Stimulated activated CD8-positive, alpha-beta memory T cell treated with anti-CD3 and anti-CD28 coated beads, Interleukin-12 subunit alpha, Interleukin-12 subunit beta, amount 100 ng/mL, for 24 hours (primary cell): ENCODE results near the gene PDS5B.

Experiments
- DNase-seq: peaks from one replicate; pipeline ENCODE4 v3.0.0-alpha.2; 2020; ENCODE audit errors: extremely low read depth

PDS5B gene

DNA sequence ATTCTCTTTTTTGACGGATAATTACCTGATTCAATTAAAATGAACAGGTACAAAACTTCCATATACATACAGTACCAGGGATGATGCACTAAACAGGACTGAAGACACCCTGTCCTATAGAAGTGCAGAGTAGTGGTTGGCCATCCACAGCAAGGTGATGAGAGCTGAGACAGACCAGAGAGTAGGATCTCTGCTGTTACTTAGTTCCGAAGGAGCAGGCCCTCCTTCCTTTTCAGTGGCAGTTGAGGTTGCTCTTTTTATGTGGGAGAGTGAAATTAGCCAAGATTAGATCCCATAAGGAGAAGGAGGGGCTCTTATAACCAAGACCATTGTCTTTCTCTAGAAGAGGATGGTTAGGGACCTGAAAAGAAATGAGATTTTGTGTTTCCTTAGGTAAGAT is 4.0 kb downstream of the PDS5B start:
- no peak for DNase-seq

DNA sequence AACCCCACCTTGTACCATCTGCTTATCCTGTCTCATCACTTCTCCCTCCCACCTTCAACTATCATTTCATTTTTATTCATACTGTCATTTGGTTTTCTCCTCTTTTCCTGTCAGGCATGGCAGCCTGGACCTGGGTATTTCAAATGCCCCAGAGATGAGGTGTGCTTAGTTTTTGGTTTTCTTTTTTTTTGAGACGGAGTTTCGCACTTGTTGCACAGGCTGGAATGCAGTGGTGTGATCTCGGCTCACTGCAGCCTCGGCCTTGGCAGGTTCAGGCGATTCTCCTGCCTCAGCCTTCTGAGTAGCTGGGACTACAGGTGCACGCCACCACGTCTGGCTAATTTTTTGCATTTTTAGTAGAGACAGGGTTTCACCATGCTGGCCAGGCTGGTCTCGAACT is 5.8 kb downstream of the PDS5B start:
- no peak for DNase-seq

- DNase-seq = no peak
These were observed 8.0 kb downstream of the PDS5B start for GRCh38 chr13:32594157-32594738.

DNA sequence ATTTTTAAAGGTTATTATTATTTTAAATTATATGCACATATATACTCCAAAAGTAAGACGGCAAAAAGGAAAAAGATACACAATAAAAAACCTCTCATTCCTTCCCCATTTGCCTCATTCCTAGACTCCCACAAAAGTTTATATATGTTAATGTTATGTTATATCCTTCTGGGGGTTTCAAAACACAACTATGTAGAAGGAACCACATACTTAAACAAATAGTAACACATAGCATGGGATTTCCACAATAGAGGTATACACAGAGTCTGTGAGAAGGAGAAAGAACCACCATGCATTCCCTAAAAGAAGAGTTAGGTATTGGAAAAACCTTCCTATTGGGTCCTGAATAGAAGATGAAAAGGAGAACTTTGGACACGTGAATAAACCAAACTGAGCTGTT is 9.1 kb downstream of the PDS5B start:
- no peak for DNase-seq

- no peak for DNase-seq
These were observed 14.6 kb downstream of the PDS5B start for GRCh38 chr13:32600890-32601289.

DNA sequence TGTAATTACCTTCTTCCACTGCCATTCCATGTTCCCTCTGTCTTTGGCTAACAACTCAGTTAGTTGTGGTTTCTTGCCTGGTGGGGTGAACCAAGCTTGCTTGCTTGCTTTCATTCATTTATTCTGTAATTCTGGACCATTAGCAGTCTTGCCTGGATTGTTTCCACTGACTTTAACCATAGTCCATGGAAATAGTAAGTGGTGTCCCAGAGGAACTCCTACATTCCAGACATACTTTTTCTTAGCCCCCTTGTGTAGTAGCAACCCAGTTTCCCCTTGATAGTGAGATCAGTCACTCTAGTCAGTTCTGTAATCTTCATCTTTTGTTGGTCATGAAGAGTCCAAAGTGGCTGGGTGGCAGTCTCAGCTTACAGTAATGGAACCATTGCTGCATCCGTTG is 23.2 kb downstream of the PDS5B start:
- no peak for DNase-seq

- no peak for DNase-seq
These were observed 24.3 kb downstream of the PDS5B start for GRCh38 chr13:32610538-32610937.

DNA sequence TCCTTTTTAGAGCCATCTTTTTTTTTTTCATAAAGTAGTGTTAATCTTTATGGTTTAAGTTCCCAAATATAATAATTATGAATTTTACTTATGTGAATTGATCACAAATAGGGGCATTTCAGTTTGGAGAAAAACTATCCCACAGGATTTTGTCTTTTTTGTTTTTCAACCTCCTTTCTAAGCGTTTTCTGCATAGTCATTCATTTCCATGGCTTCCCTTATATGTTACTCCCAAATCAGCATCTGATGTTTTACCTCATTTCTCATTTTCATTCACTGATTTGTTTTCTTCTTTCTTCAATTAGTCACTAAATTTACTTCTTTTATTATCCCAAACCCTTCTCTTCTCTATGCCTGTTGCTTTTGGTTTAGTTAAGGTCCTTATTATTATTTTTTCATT is 24.7 kb downstream of the PDS5B start:
- no peak for DNase-seq

- DNase-seq = no peak
These were observed 30.7 kb downstream of the PDS5B start for GRCh38 chr13:32616883-32617511.

GRCh38 chr13:32622827-32623226 is 36.6 kb downstream of the PDS5B start:
- DNase-seq = no peak

- DNase-seq = no peak
These were observed 38.2 kb downstream of the PDS5B start for GRCh38 chr13:32624441-32624840.

- no peak for DNase-seq
These were observed 41.5 kb downstream of the PDS5B start for GRCh38 chr13:32627793-32628192.

DNA sequence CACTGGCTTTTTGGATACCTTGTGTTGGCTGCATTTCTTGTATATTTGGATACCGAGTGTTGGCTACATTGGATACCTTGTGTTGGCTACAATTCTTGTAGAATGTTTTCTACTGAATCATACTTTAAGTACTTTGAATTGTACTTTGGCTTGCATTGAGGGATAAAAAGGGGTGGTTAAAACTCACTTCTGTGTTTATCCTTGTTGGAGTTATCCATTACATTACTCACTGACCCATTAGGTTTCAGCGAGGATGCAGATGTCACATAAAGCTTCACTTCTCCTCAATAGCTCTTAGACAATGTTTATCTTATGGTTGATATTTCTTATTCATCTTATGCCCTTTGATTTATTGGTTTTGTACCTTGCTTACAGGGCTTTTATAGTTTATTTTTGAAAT is 43.1 kb downstream of the PDS5B start:
- DNase-seq = no peak

DNA sequence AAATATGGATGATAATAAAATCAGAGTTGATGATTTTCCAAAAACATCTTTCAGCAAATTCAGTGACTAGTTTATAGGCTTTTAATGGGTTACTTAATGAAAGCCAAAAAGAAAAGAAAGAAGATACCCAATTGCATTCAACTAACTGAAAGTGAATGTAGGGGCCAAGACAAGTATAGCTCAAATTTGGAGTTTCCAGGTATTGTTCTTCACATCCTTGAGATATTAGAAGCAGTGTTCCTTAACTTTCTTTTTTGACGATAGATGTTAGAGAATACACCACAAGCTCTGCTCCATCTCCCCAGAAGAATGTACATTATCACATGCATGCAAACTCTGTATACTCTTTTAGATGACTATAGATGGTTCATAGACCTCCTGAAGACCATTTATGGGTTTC is 43.6 kb downstream of the PDS5B start:
- no peak for DNase-seq

- DNase-seq = no peak
These were observed 46.2 kb downstream of the PDS5B start for GRCh38 chr13:32632343-32632909.

DNA sequence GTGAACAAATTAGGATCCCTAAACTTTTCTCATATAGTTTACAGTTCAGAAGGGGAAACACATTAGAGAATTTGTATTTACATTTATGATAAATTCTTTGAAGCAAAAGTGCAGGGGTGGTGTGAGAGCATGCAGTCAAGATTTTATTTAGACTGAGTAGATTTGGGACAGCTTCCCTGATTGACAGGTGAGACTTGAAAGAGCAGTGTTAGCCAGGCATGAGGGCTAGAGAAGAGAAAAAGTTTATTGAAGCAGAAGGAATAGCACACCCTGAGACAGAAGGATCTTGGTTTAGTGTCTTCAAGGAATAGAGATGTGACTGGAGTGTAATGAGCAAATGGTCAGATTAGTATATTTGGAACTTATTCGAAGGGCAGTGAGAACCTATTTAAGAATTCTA is 50.5 kb downstream of the PDS5B start:
- DNase-seq = no peak

- DNase-seq = no peak
These were observed 52.5 kb downstream of the PDS5B start for GRCh38 chr13:32638739-32639138.

- no peak for DNase-seq
These were observed 53.4 kb downstream of the PDS5B start for GRCh38 chr13:32639502-32640105.

GRCh38 chr13:32642316-32642715 is 56.1 kb downstream of the PDS5B start:
- no peak for DNase-seq

DNA sequence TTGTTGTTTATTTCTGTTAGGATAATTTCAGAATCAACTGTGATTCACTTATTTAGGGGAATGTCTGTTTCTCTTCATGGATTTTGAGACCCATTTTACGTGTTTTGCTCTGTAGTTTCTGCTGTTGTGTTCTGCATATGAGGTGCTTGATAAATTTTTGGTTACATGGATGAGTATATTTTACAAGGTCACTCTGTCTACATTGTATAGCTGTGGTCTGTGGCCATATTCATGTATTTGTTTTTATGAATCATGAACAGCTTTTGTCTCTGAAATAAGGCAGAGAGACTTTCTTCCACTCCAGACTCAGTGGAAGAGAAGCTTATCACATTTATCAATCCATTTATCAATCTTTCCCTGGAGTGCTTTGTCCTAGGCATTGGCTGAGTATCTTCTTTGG is 56.6 kb downstream of the PDS5B start:
- DNase-seq = no peak

DNA sequence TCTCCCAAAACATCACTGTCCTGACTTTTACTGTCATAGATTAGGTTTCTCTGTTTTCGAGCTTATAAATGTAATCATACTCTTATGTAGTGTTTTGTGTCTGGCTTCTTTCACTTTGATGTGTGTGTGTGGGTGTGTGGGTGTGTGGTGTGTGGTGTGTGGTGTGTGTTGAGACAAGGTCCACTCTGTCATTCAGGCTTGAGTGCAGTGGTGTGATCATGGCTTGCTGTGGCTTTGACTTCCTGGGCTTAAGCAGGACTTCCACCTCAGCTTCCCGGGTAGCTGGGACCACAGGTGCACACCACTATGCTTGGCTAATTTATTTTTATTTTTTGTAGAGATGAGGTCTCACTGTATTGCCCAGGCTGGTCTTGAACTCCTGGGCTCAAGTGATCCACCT is 59.6 kb downstream of the PDS5B start:
- DNase-seq = no peak

DNA sequence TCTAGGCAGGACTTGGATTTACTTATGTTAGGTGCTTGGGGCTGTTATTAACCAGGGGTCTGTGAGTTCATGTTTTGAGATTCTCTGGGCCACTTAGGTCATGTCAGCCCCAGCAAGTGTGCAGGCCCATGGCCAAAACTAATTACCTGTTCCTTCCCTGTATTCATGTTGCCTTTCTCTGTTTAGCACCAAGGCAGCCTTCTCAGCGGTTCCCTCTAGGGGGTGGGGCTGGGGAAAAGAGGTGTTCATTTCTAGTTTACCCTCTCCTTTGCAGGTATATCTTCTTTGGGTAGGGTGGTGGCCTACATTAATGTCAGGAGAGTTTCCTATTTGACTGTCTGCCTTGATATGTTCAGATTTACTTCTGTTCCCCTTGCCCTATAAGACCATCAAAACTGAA is 61.7 kb downstream of the PDS5B start:
- DNase-seq = no peak

DNA sequence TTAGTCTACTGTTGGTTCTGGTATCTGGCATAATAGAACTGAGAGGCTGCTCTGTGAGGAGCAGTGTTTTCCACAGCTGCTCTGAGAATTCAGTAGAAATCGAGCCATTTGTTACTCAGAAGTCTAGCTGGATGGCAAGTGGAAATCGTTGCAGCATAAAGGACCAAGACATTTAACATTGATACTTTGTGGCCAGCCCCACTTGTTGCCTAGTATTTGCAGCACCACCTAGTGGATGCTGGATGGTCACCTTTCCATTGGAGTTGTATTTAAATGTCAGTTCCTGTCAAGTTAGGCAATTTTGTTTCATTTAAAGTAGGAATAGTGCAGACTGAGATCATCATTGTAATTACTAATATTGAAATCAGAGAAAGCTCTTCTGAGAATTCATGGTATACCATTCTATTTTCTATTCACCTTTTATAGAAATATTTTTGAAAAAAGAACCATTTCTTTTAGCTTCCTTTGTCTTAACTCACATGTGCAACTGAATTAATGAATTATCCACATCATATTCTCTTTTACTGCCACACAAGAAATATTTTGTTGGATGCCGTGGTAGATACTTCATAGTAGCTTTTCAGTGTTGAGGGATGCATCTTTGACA is 64.6 kb downstream of the PDS5B start:
- DNase-seq = peak; percentile 25
